WERI-Rb-1 (cell line): Measurements from ENCODE around the gene SATB2.

Experiments
- DNase-seq: peaks from one replicate; pipeline ENCODE4 v3.0.0-alpha.2; 2020
- H3K27ac ChIP-seq: fragments of 250-450 bp; sonication (Bioruptor Pico); 2 replicates; pipeline ENCODE4 v1.5.1; 2020; ENCODE audit warnings: mild to moderate bottlenecking, moderate library complexity
- H3K27me3 ChIP-seq: fragments of 250-450 bp; sonication (Bioruptor Pico); 2 replicates; pipeline ENCODE4 v1.5.1; 2021; ENCODE audit warnings: mild to moderate bottlenecking, low read depth, moderate library complexity; ENCODE audit not compliant: insufficient read depth, severe bottlenecking
- H3K36me3 ChIP-seq: fragments of 250-450 bp; sonication (Bioruptor Pico); 2 replicates; pipeline ENCODE4 v1.5.1; 2020; ENCODE audit warnings: mild to moderate bottlenecking, moderate library complexity
- H3K4me3 ChIP-seq: 2 replicates; pipeline ENCODE4 v1.5.1; 2011; ENCODE audit warnings: low read depth, mild to moderate bottlenecking, control low read depth, low read length
- H3K9me3 ChIP-seq: fragments of 250-450 bp; sonication (Bioruptor Pico); 2 replicates; pipeline ENCODE4 v1.5.1; 2021; ENCODE audit warnings: mild to moderate bottlenecking, moderate library complexity; ENCODE audit not compliant: severe bottlenecking
- CTCF ChIP-seq: IDR thresholded peaks from 2 replicates; pipeline ENCODE4 v1.5.1; 2011; ENCODE audit warnings: low read depth, mild to moderate bottlenecking, control low read depth, inconsistent platforms, low read length

Gene SATB2

GRCh38 chr2:199490049-199490448 is 32.3 kb upstream of the SATB2 start:
- no peak for DNase-seq
- Histone ChIP-seq H3K9me3 (no peaks in the 10 kb centered on the region), H3K27me3 (no peaks in the 10 kb centered on the region), H3K27ac (no peak overlapping the region), H3K4me3 (no peak overlapping the region), H3K36me3 (no peaks in the 10 kb centered on the region)
- TF ChIP-seq CTCF = no peak

- H3K27ac ChIP-seq = peak overlapping the region; percentile 7; the same call in 1 of the 2 replicates
- no peaks in the 10 kb centered on the region for H3K9me3 ChIP-seq
- peak; percentile 62 for DNase-seq
- no peaks in the 10 kb centered on the region for H3K36me3 ChIP-seq
- no peak overlapping the region for H3K4me3 ChIP-seq
- TF ChIP-seq CTCF = peak; percentile 70
- H3K27me3 ChIP-seq = no peaks in the 10 kb centered on the region
These were observed 31.1 kb upstream of the SATB2 start for GRCh38 chr2:199488772-199489400.

GRCh38 chr2:199485732-199486335 is 28.1 kb upstream of the SATB2 start:
- no peaks in the 10 kb centered on the region for H3K27me3 ChIP-seq
- no peaks in the 10 kb centered on the region for H3K9me3 ChIP-seq
- no peak overlapping the region for H3K27ac ChIP-seq
- TF ChIP-seq CTCF = peak; percentile 76
- peak; percentile 85 for DNase-seq
- no peak overlapping the region for H3K4me3 ChIP-seq
- no peaks in the 10 kb centered on the region for H3K36me3 ChIP-seq

- Histone ChIP-seq H3K4me3 (no peak overlapping the region), H3K27me3 (no peaks in the 10 kb centered on the region), H3K27ac (no peak overlapping the region), H3K36me3 (no peaks in the 10 kb centered on the region), H3K9me3 (no peaks in the 10 kb centered on the region)
- TF ChIP-seq CTCF = peak; percentile 63
- peak; percentile 50 for DNase-seq
These were observed 27.2 kb upstream of the SATB2 start for GRCh38 chr2:199484927-199485326.

- DNase-seq = no peak
- Histone ChIP-seq H3K36me3 (no peaks in the 10 kb centered on the region), H3K4me3 (no peak overlapping the region), H3K27me3 (no peaks in the 10 kb centered on the region), H3K27ac (no peak overlapping the region), H3K9me3 (no peaks in the 10 kb centered on the region)
- no peak for TF ChIP-seq CTCF
These were observed 23.2 kb upstream of the SATB2 start for GRCh38 chr2:199480966-199481365.
